SK-N-MC (cell line): ENCODE results near the gene ZBTB17.
"Not testable (repeated sequence)": the region's sequence is repeated elsewhere in the genome, so short reads cannot be mapped to it uniquely, and the experiment has no call there.

Experiments
- EZH2 ChIP-seq: fragments of 200-600 bp; sonication (generic); IDR thresholded peaks from one replicate; pipeline ENCODE4 v1.6.1; 2017; ENCODE audit warnings: antibody characterized with exemption
- FOXP2 ChIP-seq: optimal IDR thresholded peaks from 2 replicates; pipeline ENCODE3; 2011; ENCODE audit warnings: mild to moderate bottlenecking, moderate library complexity; ENCODE audit not compliant: insufficient read depth; ENCODE audit errors: extremely low read length, control extremely low read depth
- POLR2AphosphoS5 ChIP-seq: IDR thresholded peaks from 2 replicates; pipeline ENCODE4 v1.6.1; 2012; ENCODE audit warnings: mild to moderate bottlenecking, low read depth, low read length, borderline replicate concordance

GRCh38 chr1:16020878-16021277 is 45.0 kb upstream of the ZBTB17 start:
- not testable (repeated sequence) for TF ChIP-seq POLR2AphosphoS5, EZH2, FOXP2
